ENCODE results near the gene IGFLR1.

- TF ChIP-seq USF2 (IDR thresholded peaks at IDR 0.05; ENCODE audit: low read depth, low read length) (0 out of 2 replicates have a peak, but pooled peaks have one; percentile 10), MAZ (IDR thresholded peaks at IDR 0.05; ENCODE audit: borderline replicate concordance, low read depth, low read length) (no peak)
Observed at GRCh38 chr19:35704218-35704617, 38.0 kb downstream of the IGFLR1 start, which contains the start of gene ZBTB32.
